CD4-positive, alpha-beta T cell treated with Interleukin-6 for 4 hours (primary cell): ENCODE data around the gene FHIT.

Experiments
- DNase-seq: peaks from one replicate; pipeline ENCODE4 v3.0.0-alpha.2; 2020; ENCODE audit warnings: mixed read lengths

Gene FHIT

DNA sequence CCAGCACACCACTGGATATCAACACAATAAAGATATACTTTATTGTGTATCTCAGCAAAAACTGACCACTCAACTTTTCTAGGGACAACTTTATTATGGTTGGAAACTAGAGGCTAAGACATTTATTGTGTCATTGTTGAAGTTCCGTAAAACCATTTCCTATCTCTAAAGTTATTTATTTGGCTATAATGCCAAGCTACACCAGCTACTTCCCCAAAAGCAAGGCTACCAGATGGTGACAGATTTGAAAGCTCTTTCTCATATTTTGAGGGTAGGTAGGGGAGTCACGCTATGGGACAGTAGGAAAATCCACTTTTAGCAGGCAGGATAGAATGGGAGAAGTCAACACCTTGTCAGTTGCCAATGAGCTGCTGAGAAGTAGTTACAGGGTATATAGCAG, 1366.8 kb downstream of the FHIT start:
- no peak for DNase-seq

- no peak for DNase-seq
Measured at GRCh38 chr3:59882746-59883145, 1368.5 kb downstream of the FHIT start.

GRCh38 chr3:59880717-59881116, 1370.5 kb downstream of the FHIT start:
- DNase-seq: no peak

- no peak for DNase-seq
Measured at GRCh38 chr3:59879031-59879581, 1372.1 kb downstream of the FHIT start.

- DNase-seq: no peak
Measured at GRCh38 chr3:59878038-59878427, 1373.2 kb downstream of the FHIT start.

GRCh38 chr3:59877263-59878037, 1373.8 kb downstream of the FHIT start:
- no peak for DNase-seq

- no peak for DNase-seq
Measured at GRCh38 chr3:59876533-59877062, 1374.7 kb downstream of the FHIT start.

DNA sequence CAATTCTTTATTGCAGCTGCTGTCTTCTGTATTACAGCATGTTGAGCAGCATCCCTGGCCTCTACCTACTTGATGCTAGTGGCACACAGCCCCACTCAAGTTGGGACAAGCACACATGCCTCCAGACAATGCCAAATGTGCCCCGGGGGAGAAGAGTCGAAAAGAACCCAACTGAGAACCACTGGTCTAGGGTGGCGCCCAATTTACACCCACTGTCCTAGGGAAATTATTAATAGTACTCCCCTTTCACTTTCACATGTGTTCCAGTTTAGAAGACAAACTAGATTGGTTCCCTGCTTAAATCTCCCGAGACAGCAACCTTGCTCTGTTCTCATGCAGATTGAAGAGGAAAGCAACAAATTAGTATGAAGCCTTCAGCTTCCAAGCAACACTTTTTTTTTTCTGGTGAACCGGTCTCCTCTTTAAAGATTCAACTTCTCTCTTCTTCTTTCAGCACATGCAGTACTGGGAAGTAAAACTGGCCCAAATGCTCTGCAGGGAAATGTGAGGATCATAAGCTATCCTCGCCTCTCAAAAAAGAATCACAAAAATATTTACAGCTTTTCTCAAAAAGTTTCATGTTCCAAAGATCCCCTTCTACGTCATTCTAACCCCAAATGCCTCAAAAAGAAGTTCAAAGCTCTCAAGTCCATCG, 1377.5 kb downstream of the FHIT start:
- DNase-seq: no peak

DNA sequence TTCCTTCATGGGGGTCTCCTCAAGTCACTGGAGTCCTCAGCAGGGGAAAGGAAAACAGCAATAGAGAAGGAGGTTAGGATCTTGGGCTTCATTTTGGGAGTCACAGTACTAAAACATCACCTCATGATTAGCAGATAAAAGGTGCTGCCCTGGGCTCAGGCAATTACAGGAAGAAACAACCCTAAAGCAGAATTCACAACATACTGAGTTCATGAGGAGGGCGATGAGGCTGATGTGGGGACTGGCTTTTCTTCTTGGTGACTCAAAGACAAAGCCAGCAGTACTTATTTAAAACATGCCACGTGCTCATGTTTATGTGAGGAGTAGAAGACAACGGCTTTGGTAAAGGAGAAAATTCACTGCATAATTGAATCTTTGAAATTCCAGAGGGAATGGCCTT, 1379.1 kb downstream of the FHIT start:
- no peak for DNase-seq

- DNase-seq: no peak
Measured at GRCh38 chr3:59867185-59868002, 1383.9 kb downstream of the FHIT start.

GRCh38 chr3:59866076-59866475, 1385.2 kb downstream of the FHIT start:
- DNase-seq: no peak

DNA sequence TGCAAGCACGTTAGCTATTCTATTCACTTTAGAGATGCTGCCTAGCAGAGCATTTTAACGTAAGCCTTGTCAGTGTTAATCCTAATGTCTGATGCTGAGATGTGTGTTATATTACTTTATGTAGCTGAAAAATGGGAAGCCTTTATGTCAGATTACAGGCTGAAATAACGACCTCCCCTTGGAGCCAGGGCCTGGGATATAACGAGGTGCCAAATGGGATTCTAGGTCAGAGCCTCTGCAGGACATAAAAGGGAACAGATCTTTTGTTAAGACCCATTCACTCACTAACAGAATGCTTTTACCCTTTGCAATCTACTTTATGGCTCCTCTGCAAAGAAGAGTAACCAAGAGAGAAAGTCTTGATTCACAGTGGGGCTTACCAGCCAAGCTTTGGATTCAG, 1385.9 kb downstream of the FHIT start:
- DNase-seq: no peak

DNA sequence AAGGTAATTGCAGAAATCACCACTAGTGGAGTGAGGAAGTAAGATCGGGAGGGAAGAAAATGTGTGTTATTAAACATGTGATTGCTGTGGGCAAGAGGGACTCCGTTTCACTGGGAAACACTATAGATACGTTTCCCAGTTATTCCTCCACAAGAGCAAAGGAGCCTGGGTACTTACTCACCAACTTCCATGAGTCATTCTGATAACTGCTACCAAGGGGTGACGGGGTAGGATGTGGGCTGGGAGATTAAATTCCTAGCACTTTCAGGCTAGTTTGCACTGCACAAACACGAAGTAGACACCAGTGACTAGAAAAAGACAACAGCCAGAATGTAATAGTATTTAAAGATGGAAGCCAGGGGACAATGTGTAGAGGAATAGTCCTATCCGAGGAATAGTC, 1388.6 kb downstream of the FHIT start:
- DNase-seq: no peak

DNA sequence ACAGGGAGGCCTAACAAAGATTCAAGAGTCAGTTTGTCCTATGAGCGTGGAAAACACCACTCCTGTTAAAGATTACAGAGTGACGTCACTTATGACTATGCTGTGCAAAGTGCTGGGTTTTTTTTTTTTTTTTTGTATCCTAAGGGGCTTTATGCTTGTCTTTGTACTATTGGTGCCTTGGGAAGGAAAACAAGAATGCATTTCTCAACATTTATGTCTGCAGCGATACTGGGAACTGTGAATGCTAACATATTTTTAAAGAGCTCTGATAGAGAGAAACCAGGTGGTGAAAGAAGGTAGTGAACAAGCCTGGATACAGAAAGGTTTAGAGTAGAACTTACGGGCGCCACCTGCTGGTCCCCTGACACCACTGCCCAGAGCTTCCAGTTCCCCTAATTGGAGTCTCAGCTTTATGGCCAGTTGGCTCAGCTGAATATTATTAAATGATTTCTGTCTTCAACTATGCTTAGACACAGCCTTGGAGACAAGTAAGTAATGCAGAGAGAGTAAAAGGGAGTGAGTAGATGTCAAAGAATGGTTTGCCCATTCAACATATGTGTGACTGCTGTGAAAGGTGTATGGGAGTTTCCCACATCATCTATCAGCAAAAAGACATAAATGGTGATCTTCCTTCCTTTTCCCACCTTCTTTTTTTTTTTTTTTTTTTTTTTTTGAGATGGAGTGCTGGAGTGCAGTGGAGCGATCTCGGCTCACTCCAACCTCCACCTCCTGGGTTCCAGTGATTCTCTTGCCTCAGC, 1393.5 kb downstream of the FHIT start:
- DNase-seq: peak; percentile 84

DNA sequence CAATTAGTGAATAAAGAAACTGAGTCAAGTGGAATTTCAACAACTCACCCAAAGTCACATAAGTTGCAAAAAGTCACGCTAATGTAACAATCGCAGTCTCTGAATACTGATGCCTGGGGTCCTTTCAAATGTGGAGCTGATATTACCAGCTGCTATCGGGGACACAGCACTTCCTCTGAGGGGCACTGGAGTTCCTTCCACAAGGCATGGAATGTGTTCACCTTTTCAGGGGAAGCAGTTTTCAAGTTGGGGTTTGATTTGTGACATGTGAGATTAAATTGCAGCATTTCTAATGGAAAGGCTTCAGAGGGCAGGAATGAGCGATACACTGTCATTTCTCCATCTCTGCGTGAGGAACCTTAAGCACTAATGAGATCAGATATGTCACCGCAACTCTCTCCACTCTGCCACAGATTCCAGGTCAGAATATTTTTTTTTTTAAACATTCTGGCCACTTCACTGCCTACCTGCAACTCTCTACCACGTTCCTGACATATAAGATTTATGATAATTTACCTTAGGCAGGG, 1394.3 kb downstream of the FHIT start:
- DNase-seq: no peak

- no peak for DNase-seq
Measured at GRCh38 chr3:59854061-59854709, 1397.1 kb downstream of the FHIT start.

DNA sequence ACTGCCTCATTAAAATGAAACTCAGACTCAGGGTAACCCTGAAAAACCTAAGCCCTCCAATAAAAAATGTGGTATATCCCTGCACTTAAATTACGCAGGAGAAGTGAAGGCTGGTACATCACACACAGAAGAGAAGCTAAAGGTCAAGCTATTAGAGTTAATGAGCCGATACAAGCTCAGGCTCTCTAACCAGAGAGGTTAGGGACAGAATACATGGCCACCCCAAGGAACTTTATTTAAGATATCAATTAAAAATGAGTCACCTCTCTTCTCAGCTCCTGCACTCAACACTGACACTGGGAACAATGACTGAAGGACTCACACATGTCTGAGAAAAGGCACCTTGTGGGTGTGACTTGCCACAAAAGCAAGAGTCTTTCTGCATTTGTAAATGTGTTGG, 1400.8 kb downstream of the FHIT start:
- no peak for DNase-seq

DNA sequence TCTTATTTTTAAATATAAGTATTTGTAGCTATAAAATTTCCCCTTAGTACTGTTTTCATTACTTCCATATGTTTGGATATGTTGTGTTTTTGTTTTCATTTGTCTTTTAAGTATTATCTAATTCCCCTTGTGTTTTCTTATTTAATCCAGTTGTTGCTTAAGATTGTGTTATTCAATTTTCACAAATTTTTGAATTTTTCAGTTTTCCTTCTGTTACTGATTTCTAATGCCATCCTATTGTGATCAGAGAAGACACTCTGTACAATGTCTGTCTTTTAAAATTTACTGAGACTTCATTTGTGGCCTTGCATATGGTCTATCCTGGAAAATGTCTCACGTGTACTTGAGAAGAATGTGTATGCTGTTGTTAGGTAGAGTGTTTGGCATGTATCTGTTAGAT, 1405.9 kb downstream of the FHIT start:
- DNase-seq: no peak

- DNase-seq: no peak
Measured at GRCh38 chr3:59843821-59844220, 1407.4 kb downstream of the FHIT start.

DNA sequence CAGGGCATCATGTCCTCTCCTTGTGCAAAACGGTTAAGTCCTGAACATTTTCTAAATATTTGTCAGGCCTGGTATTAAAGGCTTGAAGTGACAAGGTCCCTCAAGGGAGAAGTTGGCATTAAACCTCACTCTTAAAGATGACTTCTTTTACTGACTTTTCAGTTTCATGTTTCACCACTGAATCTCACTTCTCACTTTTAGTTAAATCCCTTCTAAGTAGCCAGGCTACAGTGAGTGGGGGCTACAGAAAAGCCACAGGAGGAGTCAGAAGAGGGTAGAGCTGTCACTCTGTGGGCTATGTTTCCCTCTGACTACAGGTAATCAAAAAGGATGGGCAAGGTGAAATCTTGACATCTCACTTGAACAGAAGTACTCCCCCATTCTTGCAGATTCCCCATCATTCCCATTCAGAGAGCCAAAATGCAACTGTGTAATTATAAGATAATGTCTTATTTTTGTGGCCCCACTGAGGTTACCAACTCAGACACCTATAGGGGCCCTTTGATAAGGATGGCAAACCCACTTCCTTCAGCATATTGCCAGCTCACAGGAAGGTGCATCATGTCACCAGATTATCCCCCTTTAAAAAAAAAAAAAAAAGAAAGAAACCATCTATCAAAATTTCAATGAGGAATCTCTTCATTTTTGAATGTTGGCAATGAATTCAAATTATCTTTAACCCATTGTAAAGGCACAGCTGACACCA, 1411.3 kb downstream of the FHIT start:
- peak; percentile 19 for DNase-seq

DNA sequence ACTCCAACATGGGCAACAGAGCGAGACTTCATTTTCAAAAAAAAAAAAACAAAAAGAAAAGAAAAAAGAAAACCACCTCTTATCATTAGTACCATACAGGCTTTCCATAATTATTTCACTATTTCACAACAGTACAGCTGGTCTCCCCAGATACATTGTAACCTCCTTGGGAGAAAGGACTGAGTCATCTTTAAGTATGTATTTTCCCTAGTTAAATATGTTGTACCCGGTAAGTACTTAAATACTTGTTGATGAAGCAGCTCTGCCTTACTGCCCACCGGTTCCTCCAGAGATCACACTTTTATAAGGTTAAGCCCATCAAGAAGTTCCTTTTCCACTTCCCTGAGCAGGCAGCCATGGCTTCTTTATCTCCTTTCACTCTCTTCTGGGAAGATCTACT, 1412.0 kb downstream of the FHIT start:
- no peak for DNase-seq
